GM21529 (cell line): ENCODE data around the gene INSR.
"Not testable (repeated sequence)": the region's sequence is repeated elsewhere in the genome, so short reads cannot be mapped to it uniquely, and the experiment has no call there.

Experiments used
- ATAC-seq: cut with Tn5 transposase; IDR thresholded peaks from one replicate; pipeline ENCODE4 v1.9.1; 2021; ENCODE audit not compliant: unreplicated experiment

INSR gene

DNA sequence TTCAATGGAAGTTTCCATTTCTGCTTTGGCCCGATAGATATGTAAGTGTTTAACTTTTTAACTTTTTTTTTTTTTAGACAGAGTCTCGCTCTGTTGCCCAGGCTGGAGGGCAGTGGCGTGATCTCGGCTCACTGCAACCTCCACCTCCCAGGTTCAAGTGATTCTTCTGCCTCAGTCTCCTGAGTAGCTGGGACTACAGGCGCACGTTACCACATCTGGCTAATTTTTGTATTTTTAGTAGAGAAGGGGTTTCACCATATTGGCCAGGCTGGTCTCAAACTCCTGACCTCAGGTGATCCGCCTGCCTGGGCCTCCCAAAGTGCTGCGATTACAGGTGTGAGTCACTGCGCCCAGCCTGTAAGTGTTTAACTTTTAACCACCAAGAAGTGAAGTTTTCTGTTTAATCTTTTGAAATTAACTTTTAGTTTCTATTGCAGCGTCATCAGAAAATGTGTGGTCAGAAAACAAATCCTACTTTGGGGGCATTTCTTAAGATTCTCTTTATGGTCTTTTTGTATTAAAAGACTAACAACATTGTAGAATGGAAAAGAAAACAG, 147.0 kb downstream of the INSR start:
- ATAC-seq, result not testable (repeated sequence)

DNA sequence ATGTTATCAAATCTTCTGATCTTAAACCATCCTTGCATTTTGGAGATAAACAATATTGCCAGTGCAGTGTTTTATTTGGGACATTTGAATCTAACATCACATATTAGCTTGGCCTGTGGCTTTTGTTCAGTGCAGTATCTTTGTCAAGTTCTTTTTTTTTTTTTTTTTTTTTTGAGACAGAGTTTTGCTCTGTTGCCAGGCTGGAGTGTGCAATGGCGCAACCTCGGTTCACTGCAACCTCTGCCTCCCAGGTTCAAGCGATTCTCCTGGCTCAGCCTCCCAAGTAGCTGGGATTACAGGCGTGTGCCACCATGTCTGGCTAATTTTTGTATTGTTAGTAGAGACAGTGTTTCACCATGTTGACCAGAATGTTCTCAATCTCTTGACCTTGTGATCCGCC, 148.1 kb downstream of the INSR start:
- not testable (repeated sequence) for ATAC-seq

DNA sequence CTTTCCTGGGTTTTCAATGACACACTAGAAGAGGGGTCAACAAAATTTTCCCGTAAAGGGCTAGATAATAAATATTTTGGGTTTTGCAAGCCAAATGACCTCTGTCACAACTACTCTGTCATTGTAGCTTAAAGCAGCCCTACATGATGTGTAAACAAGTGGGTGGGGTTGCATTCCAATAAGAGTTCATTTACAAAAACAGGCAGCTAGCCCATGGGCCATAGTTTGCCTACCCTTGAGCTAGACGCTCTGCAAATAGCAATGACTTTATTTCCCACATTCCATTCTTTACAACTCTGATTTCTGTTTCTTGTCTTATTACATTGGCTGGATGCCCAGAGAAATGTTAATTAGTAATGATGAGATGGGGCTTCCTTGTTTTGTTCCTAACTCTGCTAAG, 148.7 kb downstream of the INSR start:
- no peak for ATAC-seq

DNA sequence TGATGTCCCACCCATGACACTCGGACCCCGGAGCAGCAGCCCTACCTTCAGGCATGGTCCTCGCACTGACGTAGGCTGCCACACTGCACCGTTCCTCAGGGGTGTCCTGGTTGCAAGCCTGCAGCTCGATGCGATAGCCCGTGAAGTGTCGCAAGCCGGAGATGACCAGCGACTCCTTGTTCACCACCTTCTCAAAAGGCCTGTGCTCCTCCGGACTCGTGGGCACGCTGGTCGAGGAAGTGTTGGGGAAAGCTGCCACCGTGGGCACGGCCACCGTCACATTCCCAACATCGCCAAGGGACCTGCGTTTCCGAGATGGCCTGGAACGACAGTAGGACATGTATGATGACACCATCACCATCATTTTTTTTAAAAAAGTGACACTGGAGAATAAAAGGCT, 151.4 kb downstream of the INSR start:
- ATAC-seq, result no peak

GRCh38 chr19:7140137-7140536, 154.1 kb downstream of the INSR start:
- ATAC-seq, result no peak

DNA sequence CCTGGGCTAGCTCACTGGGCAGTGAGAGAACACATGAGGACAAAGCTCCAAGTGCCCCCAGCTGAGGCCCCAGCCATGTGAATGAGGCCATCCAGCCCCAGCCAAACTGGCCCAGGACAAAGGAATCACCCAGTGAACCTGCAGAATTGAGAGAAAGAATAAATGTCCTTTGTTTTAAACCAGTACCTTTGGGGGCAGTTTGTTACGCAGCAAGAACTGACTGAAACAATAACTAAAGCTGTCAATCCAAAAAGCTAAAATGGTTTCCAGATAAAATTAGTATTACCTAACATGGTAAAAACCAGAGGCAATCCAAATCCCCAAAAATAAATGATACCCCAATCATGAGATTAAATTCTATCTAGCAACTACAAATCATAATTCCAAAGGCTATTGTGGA, 155.1 kb downstream of the INSR start:
- ATAC-seq, result no peak

DNA sequence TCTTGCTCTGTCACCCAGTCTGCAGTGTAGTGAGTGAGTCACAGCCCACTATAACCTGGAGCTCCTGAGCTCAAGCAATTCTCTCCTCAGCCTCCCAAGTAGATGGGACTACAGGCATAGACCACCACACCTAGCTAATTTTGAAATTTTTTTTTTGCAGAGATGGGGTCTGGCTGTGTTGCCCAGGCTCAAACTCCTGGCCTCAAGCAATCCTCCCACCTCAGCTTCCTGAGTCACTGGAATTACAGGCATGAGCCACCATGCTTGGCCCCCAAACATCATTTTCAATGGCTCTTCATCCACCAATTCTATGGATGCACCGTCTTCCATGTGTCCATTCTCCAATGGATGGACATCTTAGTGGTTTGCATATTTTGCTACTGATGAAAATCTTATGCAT, 155.8 kb downstream of the INSR start:
- no peak for ATAC-seq

DNA sequence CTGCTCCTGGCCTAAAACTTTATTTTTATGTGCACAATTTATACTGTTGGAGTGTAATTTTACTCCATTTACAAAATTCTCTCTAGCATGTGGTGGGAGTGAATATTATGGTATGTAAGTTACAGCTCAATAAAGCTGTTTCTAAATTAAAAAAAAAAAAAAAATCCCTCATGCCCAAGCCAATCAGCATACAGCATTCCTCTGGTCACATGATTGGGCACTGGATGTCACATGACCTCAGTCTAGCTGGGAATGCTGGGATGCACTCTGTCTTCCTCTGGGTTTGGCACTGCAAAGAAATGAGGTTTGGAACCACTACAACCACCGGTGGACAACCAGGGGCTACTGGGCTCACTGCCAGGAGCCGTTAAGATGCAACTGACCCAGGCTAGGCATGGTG, 157.1 kb downstream of the INSR start:
- ATAC-seq, result no peak

DNA sequence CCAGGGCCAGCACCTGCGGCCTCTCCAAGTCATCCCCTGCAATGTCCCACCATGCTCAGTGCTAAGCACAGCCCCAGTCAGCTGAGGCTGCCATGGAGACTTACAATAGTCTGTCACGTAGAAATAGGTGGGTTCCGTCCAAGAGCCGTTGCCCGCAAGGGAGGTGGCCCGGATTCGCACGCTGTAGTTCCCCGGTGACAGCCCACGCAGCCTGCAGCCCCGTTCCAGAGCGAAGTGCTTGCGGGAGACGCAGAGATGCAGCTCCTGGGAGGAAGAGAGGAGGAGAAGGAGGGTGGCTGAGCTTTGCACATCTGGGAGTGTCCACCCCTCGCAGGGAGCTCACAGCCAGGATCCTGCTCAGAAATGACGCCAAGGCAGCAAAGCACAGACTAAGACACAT, 162.2 kb downstream of the INSR start:
- ATAC-seq, result no peak

GRCh38 chr19:7130043-7130442, 164.2 kb downstream of the INSR start:
- ATAC-seq, result no peak

- no peak for ATAC-seq
These were observed 168.1 kb downstream of the INSR start for GRCh38 chr19:7126132-7126531.

DNA sequence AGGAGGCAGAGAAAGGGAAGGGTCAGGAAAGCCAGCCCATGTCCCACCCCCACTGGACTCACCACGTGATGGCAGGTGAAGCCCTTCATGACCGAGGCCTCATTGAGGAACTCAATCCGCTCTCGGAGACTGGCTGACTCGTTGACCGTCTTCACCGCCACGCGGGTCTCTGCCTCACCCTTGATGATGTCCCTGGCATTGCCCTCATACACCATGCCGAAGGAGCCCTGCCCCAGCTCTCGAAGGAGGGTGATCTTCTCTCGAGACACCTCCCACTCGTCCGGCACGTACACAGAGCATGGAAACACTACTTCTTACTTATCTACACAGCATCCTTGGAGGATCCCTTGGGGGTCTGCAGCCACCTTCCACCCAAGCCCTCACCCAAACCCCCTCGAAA, 169.0 kb downstream of the INSR start:
- ATAC-seq, result no peak

GRCh38 chr19:7124782-7125181, 169.4 kb downstream of the INSR start:
- ATAC-seq, result no peak

GRCh38 chr19:7122701-7123100, 171.5 kb downstream of the INSR start:
- no peak for ATAC-seq

DNA sequence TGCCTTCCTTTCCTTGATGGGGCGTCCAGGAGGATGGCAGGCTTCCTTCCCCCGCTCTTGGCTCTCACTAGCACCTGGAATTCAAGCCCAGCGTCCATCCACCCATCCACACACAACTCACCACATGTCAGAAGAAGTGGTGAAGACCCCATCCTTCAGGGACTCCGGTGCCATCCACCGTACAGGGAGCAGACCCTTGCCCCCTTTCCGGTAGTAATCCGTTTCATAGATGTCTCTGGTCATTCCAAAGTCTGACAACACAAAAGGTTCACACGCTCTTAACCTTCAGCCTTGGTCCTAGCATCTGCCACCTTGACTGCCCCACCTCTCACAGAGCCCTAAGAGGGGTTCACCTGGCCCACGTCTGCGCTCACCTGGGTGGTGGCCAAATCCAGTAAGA, 173.7 kb downstream of the INSR start:
- ATAC-seq, result no peak

DNA sequence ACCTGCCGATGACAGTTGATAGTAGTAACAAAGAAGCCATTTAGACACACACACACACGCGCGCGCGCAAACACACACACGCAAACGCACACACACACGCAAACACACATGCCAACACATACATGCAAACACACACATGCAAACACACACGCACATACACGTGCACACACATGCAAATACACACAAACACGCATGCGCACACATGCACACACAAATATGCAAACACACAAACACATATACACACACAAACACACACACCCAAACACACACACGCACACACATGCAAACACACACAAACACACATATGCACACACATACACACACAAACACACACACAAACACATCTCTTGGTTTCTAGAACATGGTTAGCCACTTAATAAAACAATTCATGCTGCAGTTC, 174.6 kb downstream of the INSR start:
- ATAC-seq, result no peak

- ATAC-seq, result no peak
These were observed 177.0 kb downstream of the INSR start for GRCh38 chr19:7117248-7117647.

GRCh38 chr19:7115721-7116120, 178.5 kb downstream of the INSR start:
- ATAC-seq, result no peak

- ATAC-seq, result no peak
These were observed 181.0 kb downstream of the INSR start for GRCh38 chr19:7113233-7113632.

DNA sequence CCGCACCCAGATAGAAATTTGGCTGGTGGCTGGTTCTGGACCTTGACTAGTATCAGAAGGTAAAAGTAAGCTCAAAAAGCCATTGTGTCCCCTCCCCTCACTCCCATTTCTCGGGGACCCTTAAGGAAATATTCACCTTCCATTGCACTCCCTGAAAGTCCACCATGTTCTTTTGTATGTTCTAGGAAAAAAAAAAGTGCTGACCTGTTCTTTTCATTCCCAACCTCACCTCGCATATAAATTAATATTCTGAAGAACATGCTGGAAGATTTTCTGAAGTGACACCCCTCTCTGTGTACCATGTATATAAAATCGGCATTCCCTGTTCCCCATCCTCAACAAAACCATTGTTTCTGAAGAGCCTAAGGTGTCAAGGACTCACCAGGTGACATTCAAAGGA, 181.5 kb downstream of the INSR start:
- ATAC-seq, result no peak

GRCh38 chr19:7109678-7110289, 184.4 kb downstream of the INSR start:
- no peak for ATAC-seq

DNA sequence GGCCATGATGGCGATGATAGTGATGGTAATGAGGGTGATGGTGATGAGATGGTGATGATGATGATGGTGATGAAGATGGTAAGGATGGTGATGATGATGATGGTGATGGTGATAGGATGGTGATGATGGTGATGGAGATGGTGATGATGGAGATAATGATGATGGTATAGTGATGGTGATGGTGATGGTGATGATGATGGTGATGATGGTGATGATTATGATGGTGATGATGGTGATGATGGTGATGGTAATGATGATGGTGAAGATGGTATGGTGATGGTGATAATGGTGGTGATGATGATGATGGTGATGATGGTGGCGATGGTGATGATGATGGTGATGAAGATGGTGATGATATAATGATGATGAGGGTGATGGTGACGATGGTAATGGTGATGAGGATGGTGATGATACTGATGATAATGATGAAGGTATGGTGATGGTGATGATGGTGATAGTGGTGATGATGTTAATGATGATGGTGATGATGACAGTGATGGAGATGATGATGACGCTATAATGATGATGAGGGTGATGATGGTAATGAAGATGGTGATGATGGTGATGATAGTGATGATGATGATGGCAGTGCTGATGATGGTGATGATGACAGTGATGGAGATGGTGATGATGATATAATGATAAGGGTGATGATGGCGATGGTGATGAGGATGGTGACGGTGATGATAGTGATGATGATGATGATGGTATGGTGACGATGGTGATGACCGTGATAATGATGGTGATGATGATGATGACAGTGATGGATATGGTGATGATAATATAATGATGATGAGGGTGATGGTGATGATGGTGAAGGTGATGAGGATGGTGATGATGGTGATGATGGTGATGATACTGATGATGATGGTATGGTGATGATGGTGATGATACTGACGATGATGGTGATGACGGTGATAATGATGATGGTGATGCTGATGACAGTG, 187.2 kb downstream of the INSR start:
- no peak for ATAC-seq
